NCI-H524 treated with DMSO at 0.1 percent for 48 hours (cell line): ENCODE results near the gene HMGB4.

ENCODE experiments used
- DNase-seq: peaks from one replicate; lab custom pipeline; 2025; lab: John Stamatoyannopoulos, UW

Gene HMGB4

DNA sequence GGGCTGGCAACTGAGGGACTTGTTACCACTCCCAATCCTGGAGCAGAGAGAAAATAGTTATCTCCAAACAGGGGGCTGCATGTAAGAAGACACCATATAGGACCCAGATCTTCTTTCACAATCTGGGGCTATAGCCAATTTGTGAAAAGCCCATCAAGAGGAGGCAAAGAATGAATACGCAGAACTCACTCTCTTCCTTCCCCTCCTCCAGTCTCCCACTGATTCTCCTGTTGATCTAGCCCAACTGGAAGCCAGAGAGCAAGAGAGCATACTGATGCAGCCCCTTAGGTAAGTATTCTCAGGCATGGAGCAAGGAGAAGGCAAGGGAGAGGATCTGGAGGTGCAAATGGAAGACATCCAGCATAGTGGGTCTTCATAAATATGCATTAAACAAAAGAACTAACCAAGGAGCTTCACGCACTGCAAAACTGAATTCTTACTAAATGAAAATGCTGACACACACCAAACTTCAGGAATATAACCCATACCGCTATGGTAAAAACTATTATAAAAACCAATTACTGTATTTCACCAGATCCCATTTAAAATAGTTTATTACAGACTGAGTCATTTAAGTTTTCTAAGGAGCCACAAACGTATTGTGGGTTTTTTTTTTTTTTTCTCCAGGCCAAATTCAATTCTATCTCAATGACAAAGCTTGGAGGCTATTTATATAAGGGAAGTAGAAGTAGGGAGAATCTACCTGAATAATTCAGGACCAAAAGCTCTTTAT lies 15.5 kb upstream of the HMGB4 start:
- no peak for DNase-seq

DNA sequence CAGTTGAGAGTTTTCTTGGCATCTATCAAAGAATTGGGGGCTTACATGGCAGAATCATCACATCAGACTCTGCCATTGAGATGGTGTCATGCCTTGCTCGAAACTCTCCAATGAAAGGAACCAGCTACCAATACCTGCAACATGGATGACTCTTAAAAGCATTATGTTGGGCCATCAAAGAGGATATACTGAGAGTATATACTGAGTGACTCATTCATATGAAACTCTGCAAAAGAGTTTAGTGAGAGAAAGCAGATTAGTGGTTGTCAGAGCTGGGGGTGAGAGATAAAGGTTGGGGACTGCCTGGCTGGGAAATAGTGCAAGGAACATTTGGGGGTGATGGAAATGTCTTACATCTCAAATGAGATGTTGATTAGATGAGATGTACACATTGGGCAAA lies 14.7 kb upstream of the HMGB4 start:
- no peak for DNase-seq

DNA sequence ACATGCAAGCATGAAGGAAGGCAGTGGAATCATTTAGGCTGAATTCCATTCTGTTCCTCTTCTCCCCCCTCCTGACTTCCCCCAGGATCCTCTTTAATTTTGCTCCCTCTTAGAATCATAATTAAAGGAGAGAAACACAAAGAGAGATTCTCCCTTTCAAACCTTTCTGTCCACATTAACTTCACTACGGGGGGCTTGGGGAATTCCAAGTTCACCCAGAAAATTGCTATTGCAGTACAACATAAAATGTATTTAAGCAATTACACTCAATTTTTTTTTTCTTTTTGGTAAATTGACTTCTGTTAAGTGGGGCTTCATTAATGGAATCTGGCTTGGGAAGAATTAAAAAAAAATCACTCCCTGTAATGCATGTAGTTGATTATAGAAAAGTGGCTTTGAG lies 13.4 kb upstream of the HMGB4 start:
- no peak for DNase-seq

DNA sequence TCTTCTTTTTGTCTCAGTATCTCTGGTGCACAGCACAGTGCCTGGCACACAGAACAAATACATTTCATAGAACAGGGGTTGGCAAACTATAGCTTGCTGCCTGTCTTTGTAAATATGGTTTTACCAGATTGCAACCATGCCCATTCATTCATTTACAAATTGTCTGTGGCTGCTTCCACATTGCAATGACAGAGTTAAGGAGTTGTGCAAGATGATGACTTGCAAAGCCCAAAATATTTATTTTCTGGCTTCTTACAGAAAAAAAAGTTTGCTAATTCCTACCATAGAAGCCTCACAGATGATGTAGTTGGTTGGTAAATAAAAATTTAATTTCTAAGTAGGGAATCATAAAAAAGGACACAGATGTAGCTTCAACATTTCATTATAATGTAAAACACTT lies 11.2 kb upstream of the HMGB4 start:
- DNase-seq: no peak

DNA sequence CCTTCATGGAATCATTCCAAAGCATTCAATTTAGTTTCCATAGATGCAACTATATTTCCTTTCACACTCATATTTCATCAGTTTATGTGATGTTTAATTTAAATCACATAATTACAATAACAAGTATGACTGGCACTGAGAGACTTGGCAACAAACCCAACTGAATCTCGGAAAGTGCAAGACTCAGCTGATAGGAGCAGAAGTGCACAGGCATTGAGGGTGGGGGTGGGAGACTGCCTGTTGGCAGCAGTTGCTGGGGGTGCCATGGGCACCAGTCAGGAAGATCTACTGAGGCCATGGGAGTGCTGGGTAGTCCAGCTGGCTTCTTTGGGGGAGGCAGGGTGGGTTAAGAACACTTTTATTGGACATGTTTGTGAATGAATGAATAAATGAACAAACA lies 10.4 kb upstream of the HMGB4 start:
- no peak for DNase-seq

DNA sequence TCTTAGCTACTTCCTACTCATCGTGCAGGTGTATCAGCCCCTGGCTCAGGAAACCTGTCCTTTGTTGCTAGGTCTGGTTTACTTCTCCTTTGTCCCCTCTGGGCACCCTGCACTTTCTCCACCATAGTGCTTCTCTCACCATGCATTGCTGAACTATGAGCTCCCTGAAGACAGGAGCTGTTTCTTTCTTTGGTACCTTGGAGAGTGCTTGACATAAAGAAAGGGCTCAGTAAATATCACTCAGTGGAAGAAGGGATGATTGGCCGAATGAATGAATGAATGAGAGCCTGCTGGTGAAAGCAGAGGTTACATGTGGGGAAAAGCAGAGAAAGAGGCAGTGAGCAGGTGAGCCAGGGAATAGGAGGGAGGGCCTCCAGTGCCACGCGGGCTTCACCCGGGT lies 9.8 kb upstream of the HMGB4 start:
- DNase-seq: no peak

DNA sequence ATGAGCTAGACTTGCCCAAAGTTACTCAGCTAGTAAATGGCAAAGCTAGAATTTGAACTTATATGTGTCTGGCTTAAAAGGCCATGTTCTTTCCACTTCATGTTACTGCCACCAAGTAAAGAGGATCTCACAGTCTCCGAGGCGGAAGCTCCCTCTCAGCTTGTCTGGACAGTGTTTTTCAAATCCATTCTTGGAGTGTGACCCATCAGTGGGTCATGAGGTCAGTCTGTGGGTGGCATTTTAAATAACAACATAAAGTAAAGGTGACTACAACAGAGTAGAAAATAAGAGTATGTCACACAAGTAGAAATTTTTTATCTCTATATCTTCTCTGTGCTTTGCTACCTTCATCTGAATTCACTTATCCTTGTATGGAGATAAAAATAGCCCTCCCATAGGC lies 3.2 kb upstream of the HMGB4 start:
- no peak for DNase-seq

DNA sequence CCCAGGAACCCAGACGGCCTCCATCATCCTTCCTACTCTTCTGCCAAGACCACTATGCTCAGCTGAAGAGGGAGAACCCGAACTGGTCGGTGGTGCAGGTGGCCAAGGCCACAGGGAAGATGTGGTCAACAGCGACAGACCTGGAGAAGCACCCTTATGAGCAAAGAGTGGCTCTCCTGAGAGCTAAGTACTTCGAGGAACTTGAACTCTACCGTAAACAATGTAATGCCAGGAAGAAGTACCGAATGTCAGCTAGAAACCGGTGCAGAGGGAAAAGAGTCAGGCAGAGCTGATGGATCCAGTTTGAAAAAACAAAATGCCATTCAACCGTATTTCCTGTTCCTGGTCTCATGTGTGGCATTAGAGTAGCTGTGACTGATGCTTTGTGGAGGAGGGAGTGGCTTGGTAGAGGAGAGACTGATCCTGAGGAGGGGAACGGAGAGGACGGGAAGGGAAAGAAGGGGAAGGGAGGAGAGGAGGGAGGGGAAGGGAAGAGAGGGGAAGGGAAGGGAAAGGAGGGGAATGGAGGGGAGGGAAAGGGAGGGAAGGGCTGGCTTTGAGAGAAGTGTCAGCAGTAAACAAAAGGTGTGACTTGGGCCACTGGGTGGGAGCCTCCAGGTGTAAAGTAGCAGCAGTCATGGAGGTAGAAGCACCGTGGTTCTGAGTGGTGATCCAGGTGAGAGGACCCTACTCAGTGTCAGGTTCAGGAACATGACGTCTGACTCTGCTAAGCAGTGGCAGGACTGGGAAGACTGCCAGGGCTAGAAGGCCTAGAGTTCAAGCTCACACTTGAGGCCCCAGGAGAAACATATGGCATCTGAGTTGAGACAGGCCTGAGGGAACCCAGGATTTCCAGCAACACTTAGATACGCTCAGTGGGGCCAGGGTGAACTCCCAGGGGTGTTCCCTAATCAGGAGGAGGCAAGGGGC lies 846 bp downstream of the HMGB4 start:
- DNase-seq: no peak

DNA sequence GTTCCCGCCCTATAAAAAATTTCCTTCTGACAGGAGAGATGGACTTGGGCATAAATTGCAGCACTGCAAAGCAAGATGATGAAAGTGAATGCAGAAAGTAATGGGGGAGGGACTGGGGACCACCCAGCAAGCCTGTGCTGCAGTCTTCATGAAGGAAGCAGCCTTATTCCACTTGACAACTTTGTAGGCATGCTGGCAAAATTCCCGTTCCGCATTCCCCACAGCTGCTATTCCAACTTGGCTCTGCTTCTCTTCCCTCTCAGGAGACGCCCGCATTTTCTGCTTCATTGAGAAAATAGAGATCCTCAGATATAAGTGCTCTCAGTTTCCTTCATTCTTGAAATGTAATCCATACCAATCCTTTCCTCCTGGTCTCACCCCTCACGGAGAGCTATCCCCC lies 2.4 kb downstream of the HMGB4 start:
- DNase-seq: no peak

DNA sequence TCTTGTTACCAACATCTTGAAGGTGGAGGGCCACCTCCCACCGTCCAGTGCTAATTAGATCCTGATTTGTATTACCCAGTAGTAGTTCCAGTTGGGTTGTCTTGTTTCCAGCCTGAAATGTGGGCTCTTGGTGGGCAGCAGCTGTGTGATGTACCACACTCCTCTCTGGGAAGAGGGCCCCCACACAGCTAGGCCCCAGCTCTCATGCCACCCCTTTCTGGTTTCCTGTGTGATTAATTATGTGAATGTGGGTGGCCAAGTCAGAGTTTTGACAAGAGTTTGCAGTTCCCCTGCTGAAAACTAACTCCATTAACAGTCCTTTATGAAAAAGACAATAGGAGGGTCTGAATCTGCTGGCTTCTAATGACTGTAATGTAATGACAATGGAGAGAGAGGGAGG lies 3.8 kb downstream of the HMGB4 start:
- no peak for DNase-seq

DNA sequence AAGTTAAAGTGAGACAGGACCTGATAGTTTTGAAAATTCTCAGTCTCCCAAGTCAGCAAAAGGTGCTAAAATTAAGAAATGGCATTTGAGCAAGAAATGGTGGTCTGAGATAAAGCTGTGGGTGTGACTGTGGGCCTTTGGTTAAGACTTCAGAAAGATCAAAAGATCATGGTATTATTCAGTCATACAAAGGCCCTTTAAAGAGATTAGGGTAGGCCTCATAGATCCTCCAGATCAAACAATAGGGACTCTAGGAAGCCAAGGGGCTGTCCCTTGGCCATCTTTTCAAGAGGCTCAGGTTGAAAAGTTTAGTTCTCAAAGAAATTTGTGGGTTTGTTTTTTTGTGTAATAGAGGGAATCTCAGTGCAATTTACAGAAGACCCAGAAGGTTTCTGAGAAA lies 8.4 kb downstream of the HMGB4 start:
- DNase-seq: no peak

DNA sequence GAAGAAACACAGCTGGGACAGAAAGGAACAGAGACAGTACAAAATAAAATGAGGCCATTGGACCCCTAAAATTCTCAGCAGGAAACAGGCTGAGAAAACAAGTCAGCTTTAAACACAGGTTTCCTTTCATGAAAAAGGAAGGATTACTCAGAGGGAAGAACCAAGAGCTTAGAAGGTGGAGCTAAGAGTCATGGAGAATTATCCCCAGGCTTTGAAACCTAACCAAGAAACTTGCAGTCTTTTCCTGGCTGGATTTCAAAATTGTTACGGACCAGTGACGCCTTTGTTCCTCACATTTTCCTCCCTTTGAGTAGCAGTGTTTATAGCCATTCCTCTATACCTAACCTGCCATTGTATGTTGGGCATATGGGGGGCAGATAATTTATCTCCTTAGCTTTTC lies 8.8 kb downstream of the HMGB4 start:
- DNase-seq: no peak

DNA sequence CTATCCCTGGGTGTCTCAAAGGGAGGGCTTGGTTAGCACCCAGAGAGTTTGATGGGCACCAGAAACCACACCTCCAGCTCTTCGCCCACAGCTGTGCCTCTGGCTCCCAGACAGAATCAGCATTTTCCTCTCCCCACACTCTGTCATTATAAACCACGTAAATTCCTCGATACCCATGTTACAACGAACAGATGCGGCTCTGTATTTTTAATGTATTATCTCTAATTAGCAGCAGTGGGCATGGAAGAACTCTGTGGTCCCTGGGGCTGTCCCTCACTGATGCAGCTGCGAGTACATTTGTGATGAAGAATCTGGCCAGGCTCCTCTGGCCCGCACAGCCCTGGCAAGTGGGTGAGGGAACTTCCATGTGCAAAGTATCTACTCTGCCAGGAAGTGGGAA lies 10.8 kb downstream of the HMGB4 start:
- DNase-seq: no peak

DNA sequence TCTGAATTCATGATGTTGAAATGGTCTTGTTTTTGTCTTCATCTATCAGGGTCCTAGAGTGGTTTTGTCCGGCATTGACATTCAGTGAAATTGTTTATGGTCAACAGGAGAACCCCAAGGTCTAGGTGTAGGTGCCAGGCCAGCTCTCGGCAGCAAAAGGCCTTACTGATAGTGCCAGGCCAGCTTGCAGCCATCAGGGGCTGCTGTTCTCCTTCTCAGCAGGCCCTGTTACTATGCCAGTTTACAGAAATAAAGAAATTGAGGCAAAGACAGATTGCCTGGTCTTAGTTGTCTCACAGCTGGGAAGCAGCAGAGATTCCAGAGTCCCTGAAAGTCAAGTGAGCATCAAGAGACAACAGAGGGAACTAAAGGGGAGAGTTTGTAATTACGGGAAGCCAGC lies 12.0 kb downstream of the HMGB4 start:
- no peak for DNase-seq

DNA sequence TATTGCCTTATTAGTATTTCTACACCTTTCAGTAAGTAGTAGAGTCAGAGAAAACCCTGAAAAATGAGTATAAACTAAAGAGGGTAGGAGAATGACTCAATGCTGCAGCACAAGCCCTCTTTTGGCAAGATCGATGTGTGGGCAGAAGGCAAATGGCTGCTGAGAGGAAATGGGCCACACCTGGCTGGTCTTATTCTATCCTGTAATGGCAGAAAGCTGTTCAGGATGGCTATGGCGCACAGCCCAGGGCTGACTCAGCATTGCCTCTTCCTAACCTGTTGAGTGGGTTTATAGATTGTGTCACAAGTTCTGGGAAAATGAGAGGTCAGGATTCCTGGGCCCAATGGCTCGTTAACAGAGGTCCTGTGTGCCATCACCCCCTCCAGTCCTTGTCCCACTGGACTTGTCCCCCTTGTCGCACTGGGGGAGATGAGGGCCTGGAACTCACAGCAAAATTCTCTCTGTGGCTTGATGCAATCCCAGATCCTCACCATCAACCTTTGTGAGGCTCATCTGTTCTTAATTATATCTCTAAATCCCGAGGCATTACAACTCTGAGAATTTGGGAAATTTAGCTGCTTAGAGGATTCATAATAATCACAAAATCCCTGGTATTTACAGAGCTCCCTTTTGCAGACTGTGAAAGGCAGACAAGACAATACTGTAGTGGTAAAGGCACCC lies 13.2 kb downstream of the HMGB4 start:
- no peak for DNase-seq

DNA sequence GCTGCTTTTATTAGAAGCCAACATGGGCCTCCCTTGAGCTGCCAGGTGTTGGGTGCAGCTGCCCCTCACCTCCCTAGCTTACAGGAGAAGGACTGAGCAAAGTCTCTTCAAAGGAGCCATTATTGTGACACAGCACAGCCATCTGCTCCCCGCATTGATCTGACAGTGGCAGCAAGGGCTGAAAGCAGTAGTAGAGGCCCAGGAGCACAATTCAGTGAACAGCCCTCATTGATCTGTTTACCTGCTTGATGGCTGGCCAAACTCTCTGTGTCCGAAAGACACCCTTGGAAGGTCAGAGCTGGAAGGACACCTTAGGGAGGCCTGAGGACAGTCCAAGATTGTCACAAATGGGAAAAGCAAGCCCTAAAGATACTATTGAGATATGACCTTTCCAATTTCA lies 14.5 kb downstream of the HMGB4 start:
- no peak for DNase-seq

DNA sequence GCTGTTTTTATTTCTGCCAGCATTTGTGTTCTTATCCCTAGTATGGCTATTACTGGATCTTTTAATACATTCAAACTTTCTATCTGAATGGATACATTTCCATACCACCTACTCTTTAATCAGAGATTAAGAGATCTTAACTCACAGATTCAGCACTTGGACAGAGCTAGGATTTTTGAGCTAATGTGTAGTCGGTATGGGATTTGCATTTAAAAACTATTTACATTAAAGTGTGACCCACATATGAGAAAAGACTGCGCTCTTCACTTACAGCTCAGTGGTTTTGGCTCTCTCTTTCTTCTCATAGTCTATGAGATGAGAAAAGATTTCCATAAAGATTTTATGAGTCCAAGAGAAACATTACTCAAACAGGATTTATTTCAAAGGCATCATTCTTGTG lies 16.4 kb downstream of the HMGB4 start:
- DNase-seq: no peak

DNA sequence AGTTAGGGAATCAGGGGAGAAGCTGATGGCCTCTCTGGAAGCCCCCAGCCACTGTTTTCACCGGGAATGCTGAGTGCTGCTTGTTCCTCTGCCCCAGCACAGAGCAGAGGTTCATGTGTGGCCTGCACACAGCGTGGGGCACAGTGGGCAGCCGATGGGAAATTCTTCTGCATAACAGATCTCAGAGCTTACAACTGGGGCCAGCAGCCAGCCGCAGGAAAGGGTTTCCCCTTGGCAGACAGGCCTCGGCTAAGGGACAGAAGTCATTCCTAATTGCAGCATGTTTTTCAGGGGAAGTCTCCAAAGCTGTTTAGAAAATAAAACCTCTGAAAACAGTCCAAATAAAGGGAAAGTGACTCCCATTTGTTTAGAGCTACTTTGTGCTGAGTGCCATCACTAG lies 22.6 kb downstream of the HMGB4 start:
- no peak for DNase-seq

DNA sequence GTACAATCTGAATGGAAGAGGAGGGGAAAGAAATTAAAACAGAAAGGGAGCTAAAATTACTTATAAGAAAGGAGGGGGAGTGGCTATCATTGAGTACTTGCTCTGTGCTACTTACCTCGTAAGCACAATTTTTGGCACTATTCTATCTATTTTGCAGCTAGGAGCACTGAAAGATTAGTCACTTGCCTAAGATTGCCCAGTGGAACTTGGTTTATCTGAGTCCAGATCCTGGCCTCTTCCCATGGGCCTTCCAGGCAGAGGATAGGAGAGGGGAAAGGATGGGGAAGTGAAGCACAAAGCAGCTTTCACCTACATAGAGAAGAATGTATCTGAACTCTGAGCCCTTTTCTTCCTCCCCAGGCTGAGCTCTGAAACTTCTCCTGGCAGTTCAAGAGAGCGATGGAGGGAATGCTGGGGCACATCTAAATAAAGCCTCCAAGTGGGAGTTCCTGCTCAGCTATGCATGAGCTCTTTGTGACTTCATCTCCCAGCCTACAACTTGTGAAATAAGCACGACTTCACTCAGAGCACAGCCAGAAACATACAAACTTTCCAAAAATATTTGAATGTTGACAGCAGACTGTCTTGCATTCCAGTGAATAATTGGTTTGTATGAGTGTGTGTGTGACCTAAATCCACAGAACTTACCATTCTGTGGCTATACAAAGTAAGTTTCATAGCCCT lies 29.4 kb downstream of the HMGB4 start:
- no peak for DNase-seq

DNA sequence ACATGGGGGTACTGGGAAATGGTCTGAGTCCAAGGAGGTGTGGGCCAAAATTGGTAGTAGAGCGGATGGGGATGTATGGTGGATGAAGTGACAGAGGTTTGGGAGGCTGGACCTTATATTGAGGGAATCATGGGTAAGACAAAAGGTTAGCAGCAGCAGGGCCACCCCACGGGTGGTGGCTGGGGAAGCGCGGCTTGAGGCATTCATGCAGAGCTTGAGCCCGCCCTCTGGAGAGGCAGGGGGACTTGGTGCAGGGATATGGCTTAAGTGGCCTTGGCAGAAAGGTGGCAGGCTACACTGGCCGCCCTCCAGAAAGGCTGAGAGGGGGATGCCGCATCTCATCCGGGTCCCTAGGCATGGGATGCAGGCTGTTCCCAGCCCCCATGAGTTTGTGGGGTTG lies 31.5 kb downstream of the HMGB4 start:
- no peak for DNase-seq

DNA sequence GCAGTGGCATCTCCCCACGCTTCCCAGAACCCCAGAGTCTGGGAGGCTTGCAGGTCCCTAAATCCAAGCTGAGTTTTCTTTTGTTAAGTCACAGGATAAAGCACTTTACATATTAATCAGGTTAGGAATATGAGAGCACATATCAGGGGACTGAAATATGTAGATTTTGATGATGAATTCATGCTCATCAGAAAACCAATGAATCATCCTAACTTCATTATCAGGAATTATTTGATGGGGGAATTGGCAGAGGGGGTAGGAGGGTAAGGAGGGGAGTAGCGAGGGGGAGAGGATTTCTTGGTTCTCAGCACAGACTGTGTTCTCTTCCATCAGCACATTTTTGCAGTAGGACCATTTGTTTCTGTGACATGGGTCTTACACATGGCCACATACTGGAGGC lies 32.1 kb downstream of the HMGB4 start:
- no peak for DNase-seq

DNA sequence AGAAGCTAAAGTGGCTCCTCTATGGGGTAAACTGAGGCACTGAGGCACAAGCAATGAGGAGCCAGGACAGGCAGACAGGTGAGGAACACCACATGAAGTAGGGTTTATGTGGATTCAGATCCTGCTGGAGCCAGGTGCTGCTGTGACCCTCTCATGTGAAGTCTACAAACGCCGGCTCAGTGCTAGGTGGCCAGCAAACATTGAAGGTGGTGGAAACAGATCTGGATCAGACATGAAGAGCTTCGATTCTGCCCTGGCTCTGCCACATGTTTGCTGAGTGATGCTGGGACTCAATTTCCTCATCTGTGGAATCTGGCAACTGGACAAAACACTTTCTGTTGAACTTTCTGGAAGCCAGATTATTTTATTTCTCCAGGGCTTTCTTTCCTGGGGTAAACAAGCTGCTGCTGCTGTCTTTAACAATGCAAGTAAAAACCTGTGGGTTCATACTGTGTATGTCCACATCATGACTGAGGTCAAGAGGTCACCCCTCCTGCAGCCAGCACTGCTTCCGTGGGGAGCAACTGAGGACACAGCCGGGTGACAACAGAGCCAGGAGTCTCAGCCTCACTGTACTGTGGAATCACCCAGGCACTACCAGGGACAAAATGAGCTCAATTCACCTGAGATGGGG lies 33.3 kb downstream of the HMGB4 start:
- DNase-seq: no peak
